ENCODE measurements around the gene F10.
"Not testable (repeated sequence)": the region's sequence is repeated elsewhere in the genome, so short reads cannot be mapped to it uniquely, and the experiment has no call there.

F10 gene

DNA sequence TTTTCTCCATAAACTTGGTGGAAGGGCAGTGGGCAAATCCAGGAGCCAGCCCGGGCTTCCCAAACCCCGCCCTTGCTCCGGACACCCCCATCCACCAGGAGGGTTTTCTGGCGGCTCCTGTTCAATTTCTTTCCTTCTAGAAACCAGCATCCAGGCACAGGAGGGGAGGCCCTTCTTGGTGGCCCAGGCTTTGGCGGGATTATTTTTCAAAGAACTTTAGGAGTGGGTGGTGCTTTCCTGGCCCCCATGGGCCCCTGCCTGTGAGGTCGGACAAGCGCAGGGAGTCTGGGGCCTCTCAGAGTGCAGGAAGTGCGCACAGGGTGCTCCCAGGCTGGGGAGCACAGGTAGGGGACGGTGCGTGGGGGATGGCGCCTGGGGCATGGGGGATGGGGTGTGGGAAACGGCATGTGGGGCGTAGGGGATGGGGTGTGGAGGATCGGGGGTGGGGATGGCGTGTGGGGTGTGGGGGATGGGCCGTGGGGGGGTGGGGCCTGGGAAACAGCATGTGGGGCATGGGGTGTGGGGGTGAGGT lies 16.6 kb upstream of the F10 start:
- peak overlapping the region; percentile 20; the same call in 1 of the 2 replicates for H3K27ac ChIP-seq

GRCh38 chr13:113106711-113107351 lies 15.8 kb upstream of the F10 start:
- no peak for TF ChIP-seq CTCF (conservative IDR thresholded peaks at IDR 0.05)
- no peak for TF ChIP-seq ZFX (IDR thresholded peaks at IDR 0.05)
- H3K27ac ChIP-seq: no peak overlapping the region

More for the DNA sequence above, 16.6 kb upstream of the F10 start:
- TF ChIP-seq ZFX (IDR thresholded peaks at IDR 0.05): no peak
- TF ChIP-seq CTCF (conservative IDR thresholded peaks at IDR 0.05): no peak

- not testable (repeated sequence) for H3K27ac ChIP-seq
Observed at GRCh38 chr13:113108521-113108920, 14.1 kb upstream of the F10 start.

GRCh38 chr13:113109151-113110047 lies 13.2 kb upstream of the F10 start:
- TF ChIP-seq CTCF (conservative IDR thresholded peaks at IDR 0.05): no peak
- TF ChIP-seq ZFX (IDR thresholded peaks at IDR 0.05): no peak
- H3K27ac ChIP-seq: no peak overlapping the region

GRCh38 chr13:113110048-113110851 lies 12.3 kb upstream of the F10 start:
- no peak for TF ChIP-seq ZFX (IDR thresholded peaks at IDR 0.05)
- no peak for TF ChIP-seq CTCF (conservative IDR thresholded peaks at IDR 0.05)
- no peak overlapping the region for H3K27ac ChIP-seq

DNA sequence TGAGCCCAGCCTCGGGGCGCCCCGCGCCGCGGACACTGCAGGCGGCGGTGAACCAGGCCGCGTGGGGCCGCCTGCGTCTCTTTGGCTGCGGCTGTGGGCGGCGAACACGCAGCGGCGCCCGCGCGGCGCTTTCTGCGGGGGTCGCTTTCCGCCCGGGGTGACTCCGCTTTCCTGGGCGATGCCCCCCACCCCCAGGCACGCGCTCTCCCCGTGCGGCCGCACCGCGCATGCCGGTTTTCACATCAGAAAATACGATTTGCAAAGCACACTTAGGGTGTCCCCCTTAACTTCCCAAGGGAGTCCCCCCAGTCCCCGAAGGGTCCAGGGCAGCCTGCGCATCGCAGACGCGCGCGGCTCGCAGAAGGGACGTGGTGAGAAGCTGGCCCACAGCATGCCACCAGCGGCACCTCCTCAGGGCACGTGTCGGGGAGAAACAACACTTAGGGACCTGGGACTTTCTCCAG lies 11.7 kb upstream of the F10 start:
- TF ChIP-seq ZFX (IDR thresholded peaks at IDR 0.05) (no peak), CTCF (conservative IDR thresholded peaks at IDR 0.05) (no peak)
- H3K27ac ChIP-seq: no peak overlapping the region

GRCh38 chr13:113111821-113112220 lies 10.8 kb upstream of the F10 start:
- H3K27ac ChIP-seq: not testable (repeated sequence)

DNA sequence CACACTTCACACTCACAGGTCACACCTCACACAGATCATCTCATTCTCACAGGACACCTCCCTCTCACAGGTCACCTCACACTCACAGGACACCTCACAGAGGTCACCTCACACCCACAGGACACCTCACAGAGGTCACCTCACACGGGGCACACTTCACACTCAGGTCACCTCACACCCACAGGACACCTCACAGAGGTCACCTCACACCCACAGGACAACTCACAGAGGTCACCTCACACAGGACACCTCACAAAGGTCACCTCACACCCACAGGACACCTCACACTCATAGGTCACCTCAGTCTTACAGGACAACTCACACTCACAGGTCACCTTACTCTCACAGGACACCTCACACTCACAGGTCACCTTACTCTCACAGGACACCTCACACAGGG lies 10.1 kb upstream of the F10 start:
- not testable (repeated sequence) for H3K27ac ChIP-seq

Measured in C4-2B (cell line).